Astrocyte (in vitro differentiated cells and primary cell): ENCODE data around the gene GSKIP. TPM values are rescaled to one million over a fixed set of nuclear protein-coding genes. Genes with fewer than 3 reads are reported as not detected.

Experiments
- DNase-seq: peaks from one replicate; pipeline ENCODE4 v3.0.0-alpha.2; 2010; ENCODE audit warnings: low read depth
- FAIRE-seq: peaks from 2 replicates; lab custom pipeline; 2011; peaks lifted over from hg19 to GRCh38; lab: Jason Lieb, UNC
- H2AFZ ChIP-seq: 2 replicates; pipeline ENCODE4 v1.6.0; 2012; ENCODE audit warnings: low read depth, low read length, inconsistent platforms
- H3K27ac ChIP-seq: 2 replicates; pipeline ENCODE4 v1.5.1; 2011; ENCODE audit warnings: low read depth, low read length, inconsistent platforms
- H3K27me3 ChIP-seq: 2 replicates; pipeline ENCODE4 v1.6.0; 2011; ENCODE audit warnings: low read length, inconsistent platforms; ENCODE audit not compliant: insufficient read depth
- H3K36me3 ChIP-seq: 2 replicates; pipeline ENCODE4 v1.5.1; 2011; ENCODE audit warnings: low read length, inconsistent platforms; ENCODE audit not compliant: insufficient read depth
- H3K4me1 ChIP-seq: 2 replicates; pipeline ENCODE4 v1.5.1; 2011; ENCODE audit warnings: low read length, inconsistent platforms; ENCODE audit not compliant: insufficient read depth
- H3K4me2 ChIP-seq: 2 replicates; pipeline ENCODE4 v1.6.0; 2012; ENCODE audit warnings: low read length, inconsistent platforms
- H3K4me3 ChIP-seq: 2 replicates; pipeline ENCODE4 v1.5.1; 2011; ENCODE audit warnings: low read depth, mild to moderate bottlenecking, low read length, inconsistent platforms; ENCODE audit not compliant: insufficient read depth
- H3K79me2 ChIP-seq: 2 replicates; pipeline ENCODE4 v1.6.0; 2012; ENCODE audit warnings: mild to moderate bottlenecking, low read length, inconsistent platforms; ENCODE audit not compliant: insufficient read depth
- H3K9ac ChIP-seq: 2 replicates; pipeline ENCODE4 v1.6.0; 2012; ENCODE audit warnings: mild to moderate bottlenecking, low read length, inconsistent platforms
- H3K9me3 ChIP-seq: 2 replicates; pipeline ENCODE4 v1.5.1; 2012; ENCODE audit warnings: low read depth, mild to moderate bottlenecking, low read length, inconsistent platforms; ENCODE audit not compliant: insufficient read depth
- H4K20me1 ChIP-seq: 2 replicates; pipeline ENCODE4 v1.6.0; 2012; ENCODE audit warnings: low read length, inconsistent platforms; ENCODE audit not compliant: insufficient read depth
- H3K27ac Mint-ChIP-seq: one replicate; pipeline ENCODE4 v1.8.0; 2021; ENCODE audit warnings: mild to moderate bottlenecking, mixed read lengths; ENCODE audit not compliant: unreplicated experiment
- H3K27me3 Mint-ChIP-seq: one replicate; pipeline ENCODE4 v1.8.0; 2021; ENCODE audit warnings: low read depth, mixed read lengths; ENCODE audit not compliant: unreplicated experiment
- H3K36me3 Mint-ChIP-seq: one replicate; pipeline ENCODE4 v1.8.0; 2021; ENCODE audit warnings: low read depth, mixed read lengths; ENCODE audit not compliant: unreplicated experiment
- H3K4me1 Mint-ChIP-seq: one replicate; pipeline ENCODE4 v1.8.0; 2021; ENCODE audit warnings: low read depth, mixed read lengths; ENCODE audit not compliant: unreplicated experiment
- H3K4me3 Mint-ChIP-seq: one replicate; pipeline ENCODE4 v1.8.0; 2021; ENCODE audit warnings: mild to moderate bottlenecking, moderate library complexity, mixed read lengths; ENCODE audit not compliant: unreplicated experiment
- H3K9me3 Mint-ChIP-seq: one replicate; pipeline ENCODE4 v1.8.0; 2021; ENCODE audit warnings: mild to moderate bottlenecking, mixed read lengths; ENCODE audit not compliant: unreplicated experiment
- EZH2 ChIP-seq: IDR thresholded peaks from 2 replicates; pipeline ENCODE4 v1.6.1; 2012; ENCODE audit warnings: mild to moderate bottlenecking, low read length, inconsistent platforms; ENCODE audit not compliant: insufficient read depth
- total RNA-seq: library from RNA; stranded (reverse); gene quantifications from 2 replicates; pipeline ENCODE4 v1.2.1, GENCODE V29; 2021
- TF ChIP-seq, protein P1 (sequence below): IDR thresholded peaks from 2 replicates; pipeline ENCODE4 v1.5.1; 2011; ENCODE audit warnings: low read depth, mild to moderate bottlenecking, inconsistent platforms, low read length, moderate library complexity; ENCODE audit not compliant: insufficient read depth

GSKIP gene
- total RNA-seq, 1 donor from 2014 or later: 22.7 TPM

DNA sequence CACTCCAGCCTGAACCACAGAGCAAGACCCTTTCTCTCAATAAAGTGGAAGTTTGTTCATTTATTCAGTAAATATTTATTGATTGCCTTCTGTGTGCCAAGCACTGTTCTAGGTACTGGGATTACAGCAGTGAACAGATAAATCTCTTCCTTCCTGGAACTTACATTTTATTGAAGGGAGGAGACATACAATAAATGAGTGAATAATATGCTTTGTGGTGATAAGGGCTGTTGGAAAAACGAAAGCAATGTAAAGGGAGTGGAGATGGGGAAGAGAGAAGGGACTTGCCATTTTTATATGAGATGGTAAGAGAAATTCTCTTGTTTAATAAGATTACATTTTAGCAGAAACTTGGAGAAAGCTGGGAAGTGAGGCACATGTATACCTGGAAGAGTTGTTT is 1.6 kb downstream of the GSKIP start:
- H3K27ac ChIP-seq: no peak overlapping the region
- FAIRE-seq (no peak), DNase-seq (no peak)
- no peak overlapping the region for H3K4me3 ChIP-seq
- peak overlapping the region; percentile 95 for H3K4me3 Mint-ChIP-seq
- H3K27me3 Mint-ChIP-seq: no peaks in the 10 kb centered on the region
- peaks cover 14% of the 10 kb centered on the region for H3K4me1 Mint-ChIP-seq
- no peaks in the 10 kb centered on the region for H3K36me3 ChIP-seq
- no peaks in the 10 kb centered on the region for H3K9me3 Mint-ChIP-seq
- H3K27ac Mint-ChIP-seq: no peak overlapping the region
- H3K79me2 ChIP-seq: peaks cover 90% of the 10 kb centered on the region
- H4K20me1 ChIP-seq: peaks cover 59% of the 10 kb centered on the region
- H3K4me2 ChIP-seq: peak overlapping the region; percentile 99
- H3K4me1 ChIP-seq: peaks cover 15% of the 10 kb centered on the region
- no peak overlapping the region for H2AFZ ChIP-seq
- H3K9me3 ChIP-seq: no peaks in the 10 kb centered on the region
- H3K36me3 Mint-ChIP-seq: peaks cover 12% of the 10 kb centered on the region
- no peak for TF ChIP-seq EZH2
- TF ChIP-seq, protein P1, sequence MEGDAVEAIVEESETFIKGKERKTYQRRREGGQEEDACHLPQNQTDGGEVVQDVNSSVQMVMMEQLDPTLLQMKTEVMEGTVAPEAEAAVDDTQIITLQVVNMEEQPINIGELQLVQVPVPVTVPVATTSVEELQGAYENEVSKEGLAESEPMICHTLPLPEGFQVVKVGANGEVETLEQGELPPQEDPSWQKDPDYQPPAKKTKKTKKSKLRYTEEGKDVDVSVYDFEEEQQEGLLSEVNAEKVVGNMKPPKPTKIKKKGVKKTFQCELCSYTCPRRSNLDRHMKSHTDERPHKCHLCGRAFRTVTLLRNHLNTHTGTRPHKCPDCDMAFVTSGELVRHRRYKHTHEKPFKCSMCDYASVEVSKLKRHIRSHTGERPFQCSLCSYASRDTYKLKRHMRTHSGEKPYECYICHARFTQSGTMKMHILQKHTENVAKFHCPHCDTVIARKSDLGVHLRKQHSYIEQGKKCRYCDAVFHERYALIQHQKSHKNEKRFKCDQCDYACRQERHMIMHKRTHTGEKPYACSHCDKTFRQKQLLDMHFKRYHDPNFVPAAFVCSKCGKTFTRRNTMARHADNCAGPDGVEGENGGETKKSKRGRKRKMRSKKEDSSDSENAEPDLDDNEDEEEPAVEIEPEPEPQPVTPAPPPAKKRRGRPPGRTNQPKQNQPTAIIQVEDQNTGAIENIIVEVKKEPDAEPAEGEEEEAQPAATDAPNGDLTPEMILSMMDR: no peak
- H3K27me3 ChIP-seq: no peaks in the 10 kb centered on the region
- H3K9ac ChIP-seq: no peak overlapping the region

DNA sequence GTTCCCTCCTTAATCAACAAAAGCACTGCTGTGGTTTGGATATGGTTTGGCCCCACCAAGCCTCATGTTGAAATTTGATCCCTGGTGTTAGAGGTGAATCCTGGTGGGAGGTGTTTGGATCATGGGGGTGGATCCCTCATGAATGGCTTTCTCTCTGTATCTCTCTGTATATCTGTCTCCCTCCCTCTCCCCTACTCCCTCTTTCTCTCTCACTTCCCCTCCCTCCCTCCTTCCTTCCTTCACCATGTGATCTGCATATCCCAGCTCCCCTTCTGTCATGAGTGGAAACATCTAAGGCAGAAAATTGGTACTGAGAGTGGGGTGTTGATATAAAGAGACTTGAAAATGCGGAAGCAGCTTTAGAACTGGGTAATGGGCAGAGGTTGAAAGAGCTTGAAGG is 5.2 kb downstream of the GSKIP start:
- Mint-ChIP-seq H3K9me3 (no peaks in the 10 kb centered on the region), H3K27ac (no peak overlapping the region), H3K4me3 (no peak overlapping the region), H3K4me1 (peaks cover 8% of the 10 kb centered on the region), H3K27me3 (no peaks in the 10 kb centered on the region), H3K36me3 (peaks cover 12% of the 10 kb centered on the region)
- Histone ChIP-seq H4K20me1 (peaks cover 53% of the 10 kb centered on the region), H3K4me2 (no peak overlapping the region), H3K79me2 (peaks cover 81% of the 10 kb centered on the region), H3K9ac (no peak overlapping the region), H3K9me3 (no peaks in the 10 kb centered on the region), H3K27ac (no peak overlapping the region), H3K4me3 (no peak overlapping the region), H3K4me1 (peaks cover 5% of the 10 kb centered on the region), H3K27me3 (no peaks in the 10 kb centered on the region), H2AFZ (no peak overlapping the region), H3K36me3 (no peaks in the 10 kb centered on the region)
- TF ChIP-seq, protein P1: no peak
- TF ChIP-seq EZH2: no peak
- DNase-seq (no peak), FAIRE-seq (no peak)

DNA sequence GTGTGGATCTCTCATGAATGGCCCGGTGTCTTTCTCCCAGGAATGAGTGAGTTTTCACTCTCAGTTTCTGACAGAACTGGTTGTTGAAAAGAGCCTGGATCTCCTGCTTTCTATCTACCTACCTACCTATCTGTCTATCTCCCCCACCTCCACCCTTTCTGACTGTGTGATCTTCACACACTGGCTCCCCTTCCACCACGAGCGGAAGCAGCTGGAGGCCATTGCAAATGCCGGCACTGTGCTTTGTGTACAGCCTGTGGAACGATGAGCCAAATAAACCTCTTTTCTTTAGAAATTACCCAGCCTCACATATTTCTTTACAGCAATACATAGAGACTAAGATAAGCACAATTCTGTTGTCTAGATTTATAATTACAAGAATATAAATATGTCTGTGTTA is 7.2 kb downstream of the GSKIP start:
- no peak overlapping the region for H3K27ac Mint-ChIP-seq

More for the DNA sequence above, 7.2 kb downstream of the GSKIP start:
- no peak overlapping the region for H3K4me3 Mint-ChIP-seq
- H3K4me3 ChIP-seq: no peak overlapping the region
- H3K36me3 Mint-ChIP-seq: peaks cover 11% of the 10 kb centered on the region
- no peaks in the 10 kb centered on the region for H3K9me3 ChIP-seq
- TF ChIP-seq EZH2: no peak
- TF ChIP-seq, protein P1: no peak
- DNase-seq (no peak), FAIRE-seq (no peak)
- no peaks in the 10 kb centered on the region for H3K4me1 ChIP-seq
- no peak overlapping the region for H3K9ac ChIP-seq
- no peaks in the 10 kb centered on the region for H3K36me3 ChIP-seq
- H3K27me3 ChIP-seq: no peaks in the 10 kb centered on the region
- no peak overlapping the region for H2AFZ ChIP-seq
- peaks cover 68% of the 10 kb centered on the region for H3K79me2 ChIP-seq
- H3K27me3 Mint-ChIP-seq: no peaks in the 10 kb centered on the region
- H3K27ac ChIP-seq: no peak overlapping the region
- H3K9me3 Mint-ChIP-seq: no peaks in the 10 kb centered on the region
- no peaks in the 10 kb centered on the region for H3K4me1 Mint-ChIP-seq
- H4K20me1 ChIP-seq: peaks cover 42% of the 10 kb centered on the region
- H3K4me2 ChIP-seq: no peak overlapping the region
